ENCODE measurements around the gene TBC1D17. TPM values are rescaled to one million over a fixed set of nuclear protein-coding genes. Genes with fewer than 3 reads are reported as not detected.
A peak's percentile ranks its signal among the peaks of the same experiment; 100 is the strongest.

The TBC1D17 gene
- total and polyA plus RNA-seq, 4 donors, result 22.7 to 102 (median 46.7) TPM

GRCh38 chr19:49875857-49876421, 1.6 kb upstream of the TBC1D17 start:
- Histone ChIP-seq H3K9me3 (ENCODE audit: control insufficient read depth, low read length) (no peaks in the 10 kb centered on the region), H3K27ac (ENCODE audit: low read depth in 1 of 2, low read length in 2 of 2) (peak overlapping the region; percentile 33 to 89), H3K4me1 (ENCODE audit: control insufficient read depth in 1 of 2, insufficient read depth in 2 of 2, low read length in 2 of 2) (no peaks in the 10 kb centered on the region), H3K4me3 (ENCODE audit: low read length in 2 of 2) (peak overlapping the region; percentile 65 to 71), H3K36me3 (ENCODE audit: control insufficient read depth in 1 of 2, insufficient read depth in 2 of 2, low read length in 1 of 2) (peaks cover 0 to 4% of the 10 kb centered on the region in 2 donors), H3K27me3 (ENCODE audit: control insufficient read depth in 1 of 2, insufficient read depth in 2 of 2, low read length in 1 of 2) (no peaks in the 10 kb centered on the region)
- intact Hi-C loops (cut with DNase I), result no loop called here
- DNase-seq (peak; percentile 83 to 91), ATAC-seq (ENCODE audit: low FRiP score) (peak; percentile 19)
- WGBS, 2 donors, result 0 to 1% methylated on average over 28 of the region's 28 CpGs

GRCh38 chr19:49876422-49877019, 981 bp upstream of the TBC1D17 start:
- Histone ChIP-seq H3K4me3 (ENCODE audit: low read length in 2 of 2) (peak overlapping the region; percentile 65 to 71), H3K36me3 (ENCODE audit: control insufficient read depth in 1 of 2, insufficient read depth in 2 of 2, low read length in 1 of 2) (peaks cover 0 to 7% of the 10 kb centered on the region in 2 donors), H3K9me3 (ENCODE audit: control insufficient read depth, low read length) (no peaks in the 10 kb centered on the region), H3K4me1 (ENCODE audit: control insufficient read depth in 1 of 2, insufficient read depth in 2 of 2, low read length in 2 of 2) (no peaks in the 10 kb centered on the region), H3K27ac (ENCODE audit: low read depth in 1 of 2, low read length in 2 of 2) (peak overlapping the region; percentile 33 to 89), H3K27me3 (ENCODE audit: control insufficient read depth in 1 of 2, insufficient read depth in 2 of 2, low read length in 1 of 2) (no peaks in the 10 kb centered on the region)
- 0% methylated on average over 46 of the region's 46 CpGs for WGBS, 2 donors
- DNase-seq, result peak; percentile 99
- intact Hi-C loops (cut with DNase I), result no loop called here
- ATAC-seq (ENCODE audit: low FRiP score), result peak; percentile 91

- ATAC-seq (ENCODE audit: low FRiP score), result peak; percentile 88
- WGBS, 2 donors, result 4% methylated on average over 30 to 41 of the region's 41 CpGs
- Histone ChIP-seq H3K9me3 (ENCODE audit: control insufficient read depth, low read length) (no peaks in the 10 kb centered on the region), H3K27me3 (ENCODE audit: control insufficient read depth in 1 of 2, insufficient read depth in 2 of 2, low read length in 1 of 2) (no peaks in the 10 kb centered on the region), H3K4me1 (ENCODE audit: control insufficient read depth in 1 of 2, insufficient read depth in 2 of 2, low read length in 2 of 2) (no peaks in the 10 kb centered on the region), H3K4me3 (ENCODE audit: low read length in 2 of 2) (peak overlapping the region; percentile 27 to 43), H3K36me3 (ENCODE audit: control insufficient read depth in 1 of 2, insufficient read depth in 2 of 2, low read length in 1 of 2) (peaks cover 2 to 17% of the 10 kb centered on the region in 2 donors), H3K27ac (ENCODE audit: low read depth in 1 of 2, low read length in 2 of 2) (peak overlapping the region in 1 of 2 donors; percentile 89)
- intact Hi-C loops (cut with DNase I), result no loop called here
- DNase-seq, result peak; percentile 99 to 100
Measured at GRCh38 chr19:49877879-49878743, 609 bp downstream of the TBC1D17 start.

GRCh38 chr19:49878744-49879070, 1.2 kb downstream of the TBC1D17 start:
- H3K4me3 ChIP-seq (ENCODE audit: low read length in 2 of 2), result no peak overlapping the region
- no peak overlapping the region for H3K27ac ChIP-seq (ENCODE audit: low read depth in 1 of 2, low read length in 2 of 2)
- no peak for DNase-seq
- no peaks in the 10 kb centered on the region for H3K9me3 ChIP-seq (ENCODE audit: control insufficient read depth, low read length)
- intact Hi-C loops (cut with DNase I), result no loop called here
- WGBS, 2 donors, result 71 to 77% methylated on average over 9 of the region's 9 CpGs
- H3K4me1 ChIP-seq (ENCODE audit: control insufficient read depth in 1 of 2, insufficient read depth in 2 of 2, low read length in 2 of 2), result no peaks in the 10 kb centered on the region
- H3K36me3 ChIP-seq (ENCODE audit: control insufficient read depth in 1 of 2, insufficient read depth in 2 of 2, low read length in 1 of 2), result peaks cover 2 to 20% of the 10 kb centered on the region in 2 donors
- no peaks in the 10 kb centered on the region for H3K27me3 ChIP-seq (ENCODE audit: control insufficient read depth in 1 of 2, insufficient read depth in 2 of 2, low read length in 1 of 2)
- no peak for ATAC-seq (ENCODE audit: low FRiP score)

GRCh38 chr19:49879243-49879963, 1.9 kb downstream of the TBC1D17 start:
- WGBS, 2 donors, result 93 to 94% methylated on average over 12 of the region's 12 CpGs
- no peak overlapping the region for H3K27ac ChIP-seq (ENCODE audit: low read depth in 1 of 2, low read length in 2 of 2)
- H3K4me3 ChIP-seq (ENCODE audit: low read length in 2 of 2), result no peak overlapping the region
- DNase-seq, result no peak
- no peaks in the 10 kb centered on the region for H3K27me3 ChIP-seq (ENCODE audit: control insufficient read depth in 1 of 2, insufficient read depth in 2 of 2, low read length in 1 of 2)
- no peaks in the 10 kb centered on the region for H3K9me3 ChIP-seq (ENCODE audit: control insufficient read depth, low read length)
- intact Hi-C loops (cut with DNase I), result no loop called here
- no peak for ATAC-seq (ENCODE audit: low FRiP score)
- H3K4me1 ChIP-seq (ENCODE audit: control insufficient read depth in 1 of 2, insufficient read depth in 2 of 2, low read length in 2 of 2), result no peaks in the 10 kb centered on the region
- peaks cover 3 to 23% of the 10 kb centered on the region in 2 donors for H3K36me3 ChIP-seq (ENCODE audit: control insufficient read depth in 1 of 2, insufficient read depth in 2 of 2, low read length in 1 of 2)

- Histone ChIP-seq H3K27me3 (ENCODE audit: control insufficient read depth in 1 of 2, insufficient read depth in 2 of 2, low read length in 1 of 2) (no peaks in the 10 kb centered on the region), H3K27ac (ENCODE audit: low read depth in 1 of 2, low read length in 2 of 2) (no peak overlapping the region), H3K4me3 (ENCODE audit: low read length in 2 of 2) (no peak overlapping the region), H3K9me3 (ENCODE audit: control insufficient read depth, low read length) (no peaks in the 10 kb centered on the region), H3K36me3 (ENCODE audit: control insufficient read depth in 1 of 2, insufficient read depth in 2 of 2, low read length in 1 of 2) (peaks cover 5 to 25% of the 10 kb centered on the region in 2 donors), H3K4me1 (ENCODE audit: control insufficient read depth in 1 of 2, insufficient read depth in 2 of 2, low read length in 2 of 2) (no peaks in the 10 kb centered on the region)
- 90 to 92% methylated on average over 10 of the region's 10 CpGs for WGBS, 2 donors
- intact Hi-C loops (cut with DNase I), result loop anchor here in 1 of 2 donors (5.0 kb wide), 1 partner anchor 47 kb away; the partner anchor contains the start of genes ATF5 and NUP62
- ATAC-seq (ENCODE audit: low FRiP score) (no peak), DNase-seq (no peak)
Measured at GRCh38 chr19:49880162-49880869, 2.8 kb downstream of the TBC1D17 start.

- intact Hi-C loops (cut with DNase I), result loop anchor here in 1 of 2 donors (5.0 kb wide), 1 partner anchor 46 kb away; the partner anchor contains the start of genes ATF5 and NUP62
- WGBS, 2 donors, result 96 to 98% methylated on average over 17 of the region's 17 CpGs
Measured at GRCh38 chr19:49881186-49881585, 3.7 kb downstream of the TBC1D17 start.

More at GRCh38 chr19:49881186-49881585, 3.7 kb downstream of the TBC1D17 start:
- Histone ChIP-seq H3K36me3 (ENCODE audit: control insufficient read depth in 1 of 2, insufficient read depth in 2 of 2, low read length in 1 of 2) (peaks cover 5 to 25% of the 10 kb centered on the region in 2 donors), H3K27me3 (ENCODE audit: control insufficient read depth in 1 of 2, insufficient read depth in 2 of 2, low read length in 1 of 2) (no peaks in the 10 kb centered on the region), H3K4me3 (ENCODE audit: low read length in 2 of 2) (no peak overlapping the region), H3K4me1 (ENCODE audit: control insufficient read depth in 1 of 2, insufficient read depth in 2 of 2, low read length in 2 of 2) (no peaks in the 10 kb centered on the region), H3K27ac (ENCODE audit: low read depth in 1 of 2, low read length in 2 of 2) (no peak overlapping the region), H3K9me3 (ENCODE audit: control insufficient read depth, low read length) (no peaks in the 10 kb centered on the region)
- DNase-seq (no peak), ATAC-seq (ENCODE audit: low FRiP score) (no peak)
